Astrocyte (in vitro differentiated cells and primary cell): Measurements from ENCODE around the gene IQGAP2. TPM values are rescaled to one million over a fixed set of nuclear protein-coding genes. Genes with fewer than 3 reads are reported as not detected.

Experiments
- DNase-seq: peaks from one replicate; pipeline ENCODE4 v3.0.0-alpha.2; 2010; ENCODE audit warnings: low read depth
- FAIRE-seq: peaks from 2 replicates; lab custom pipeline; 2011; peaks lifted over from hg19 to GRCh38; lab: Jason Lieb, UNC
- H2AFZ ChIP-seq: 2 replicates; pipeline ENCODE4 v1.6.0; 2012; ENCODE audit warnings: low read depth, low read length, inconsistent platforms
- H3K27ac ChIP-seq: 2 replicates; pipeline ENCODE4 v1.5.1; 2011; ENCODE audit warnings: low read depth, low read length, inconsistent platforms
- H3K27me3 ChIP-seq: 2 replicates; pipeline ENCODE4 v1.6.0; 2011; ENCODE audit warnings: low read length, inconsistent platforms; ENCODE audit not compliant: insufficient read depth
- H3K36me3 ChIP-seq: 2 replicates; pipeline ENCODE4 v1.5.1; 2011; ENCODE audit warnings: low read length, inconsistent platforms; ENCODE audit not compliant: insufficient read depth
- H3K4me1 ChIP-seq: 2 replicates; pipeline ENCODE4 v1.5.1; 2011; ENCODE audit warnings: low read length, inconsistent platforms; ENCODE audit not compliant: insufficient read depth
- H3K4me2 ChIP-seq: 2 replicates; pipeline ENCODE4 v1.6.0; 2012; ENCODE audit warnings: low read length, inconsistent platforms
- H3K4me3 ChIP-seq: 2 replicates; pipeline ENCODE4 v1.5.1; 2011; ENCODE audit warnings: low read depth, mild to moderate bottlenecking, low read length, inconsistent platforms; ENCODE audit not compliant: insufficient read depth
- H3K79me2 ChIP-seq: 2 replicates; pipeline ENCODE4 v1.6.0; 2012; ENCODE audit warnings: mild to moderate bottlenecking, low read length, inconsistent platforms; ENCODE audit not compliant: insufficient read depth
- H3K9ac ChIP-seq: 2 replicates; pipeline ENCODE4 v1.6.0; 2012; ENCODE audit warnings: mild to moderate bottlenecking, low read length, inconsistent platforms
- H3K9me3 ChIP-seq: 2 replicates; pipeline ENCODE4 v1.5.1; 2012; ENCODE audit warnings: low read depth, mild to moderate bottlenecking, low read length, inconsistent platforms; ENCODE audit not compliant: insufficient read depth
- H4K20me1 ChIP-seq: 2 replicates; pipeline ENCODE4 v1.6.0; 2012; ENCODE audit warnings: low read length, inconsistent platforms; ENCODE audit not compliant: insufficient read depth
- H3K27ac Mint-ChIP-seq: one replicate; pipeline ENCODE4 v1.8.0; 2021; ENCODE audit warnings: mild to moderate bottlenecking, mixed read lengths; ENCODE audit not compliant: unreplicated experiment
- H3K27me3 Mint-ChIP-seq: one replicate; pipeline ENCODE4 v1.8.0; 2021; ENCODE audit warnings: low read depth, mixed read lengths; ENCODE audit not compliant: unreplicated experiment
- H3K36me3 Mint-ChIP-seq: one replicate; pipeline ENCODE4 v1.8.0; 2021; ENCODE audit warnings: low read depth, mixed read lengths; ENCODE audit not compliant: unreplicated experiment
- H3K4me1 Mint-ChIP-seq: one replicate; pipeline ENCODE4 v1.8.0; 2021; ENCODE audit warnings: low read depth, mixed read lengths; ENCODE audit not compliant: unreplicated experiment
- H3K4me3 Mint-ChIP-seq: one replicate; pipeline ENCODE4 v1.8.0; 2021; ENCODE audit warnings: mild to moderate bottlenecking, moderate library complexity, mixed read lengths; ENCODE audit not compliant: unreplicated experiment
- H3K9me3 Mint-ChIP-seq: one replicate; pipeline ENCODE4 v1.8.0; 2021; ENCODE audit warnings: mild to moderate bottlenecking, mixed read lengths; ENCODE audit not compliant: unreplicated experiment
- CTCF ChIP-seq: IDR thresholded peaks from 2 replicates; pipeline ENCODE4 v1.5.1; 2011; ENCODE audit warnings: low read depth, mild to moderate bottlenecking, inconsistent platforms, low read length, moderate library complexity; ENCODE audit not compliant: insufficient read depth
- EZH2 ChIP-seq: IDR thresholded peaks from 2 replicates; pipeline ENCODE4 v1.6.1; 2012; ENCODE audit warnings: mild to moderate bottlenecking, low read length, inconsistent platforms; ENCODE audit not compliant: insufficient read depth
- total RNA-seq: library from RNA; stranded (reverse); gene quantifications from 2 replicates; pipeline ENCODE4 v1.2.1, GENCODE V29; 2021

IQGAP2 gene
- total RNA-seq, 1 donor from 2014 or later = 2.9 TPM

- H3K79me2 ChIP-seq = no peaks in the 10 kb centered on the region
- Mint-ChIP-seq H3K4me3 (no peak overlapping the region), H3K9me3 (peaks cover 3% of the 10 kb centered on the region), H3K27me3 (peaks cover 30% of the 10 kb centered on the region), H3K27ac (no peak overlapping the region), H3K4me1 (no peaks in the 10 kb centered on the region), H3K36me3 (no peaks in the 10 kb centered on the region)
- no peak overlapping the region for H3K4me3 ChIP-seq
- no peak overlapping the region for H3K4me2 ChIP-seq
- H2AFZ ChIP-seq = no peak overlapping the region
- DNase-seq = no peak
- no peaks in the 10 kb centered on the region for H3K9me3 ChIP-seq
- no peaks in the 10 kb centered on the region for H4K20me1 ChIP-seq
- no peak overlapping the region for H3K27ac ChIP-seq
- H3K4me1 ChIP-seq = peaks cover 2% of the 10 kb centered on the region
- H3K36me3 ChIP-seq = no peaks in the 10 kb centered on the region
- TF ChIP-seq EZH2 (no peak), CTCF (no peak)
- no peak overlapping the region for H3K9ac ChIP-seq
- H3K27me3 ChIP-seq = peaks cover 25% of the 10 kb centered on the region
- FAIRE-seq = no peak
These were observed 3.6 kb downstream of the IQGAP2 start for GRCh38 chr5:76406673-76407072.

GRCh38 chr5:76408104-76408654 is 5.1 kb downstream of the IQGAP2 start:
- Histone ChIP-seq H3K27me3 (peaks cover 18% of the 10 kb centered on the region), H3K4me1 (no peaks in the 10 kb centered on the region), H3K79me2 (no peaks in the 10 kb centered on the region), H3K4me3 (no peak overlapping the region), H3K36me3 (no peaks in the 10 kb centered on the region), H3K27ac (no peak overlapping the region), H2AFZ (no peak overlapping the region), H3K4me2 (no peak overlapping the region), H4K20me1 (no peaks in the 10 kb centered on the region), H3K9ac (no peak overlapping the region), H3K9me3 (no peaks in the 10 kb centered on the region)
- no peak for TF ChIP-seq EZH2
- TF ChIP-seq CTCF = no peak
- H3K27ac Mint-ChIP-seq = no peak overlapping the region
- FAIRE-seq (no peak), DNase-seq (no peak)
- H3K4me3 Mint-ChIP-seq = no peak overlapping the region
- H3K9me3 Mint-ChIP-seq = peaks cover 3% of the 10 kb centered on the region
- no peaks in the 10 kb centered on the region for H3K36me3 Mint-ChIP-seq
- peaks cover 30% of the 10 kb centered on the region for H3K27me3 Mint-ChIP-seq
- H3K4me1 Mint-ChIP-seq = no peaks in the 10 kb centered on the region

- no peak for TF ChIP-seq EZH2
- no peak for TF ChIP-seq CTCF
- Histone ChIP-seq H3K4me3 (no peak overlapping the region), H4K20me1 (no peaks in the 10 kb centered on the region), H3K79me2 (no peaks in the 10 kb centered on the region), H3K9ac (no peak overlapping the region), H3K4me2 (no peak overlapping the region), H3K27me3 (no peaks in the 10 kb centered on the region), H2AFZ (no peak overlapping the region), H3K4me1 (no peaks in the 10 kb centered on the region), H3K27ac (no peak overlapping the region), H3K36me3 (no peaks in the 10 kb centered on the region), H3K9me3 (no peaks in the 10 kb centered on the region)
- no peak overlapping the region for H3K27ac Mint-ChIP-seq
- H3K4me3 Mint-ChIP-seq = no peak overlapping the region
- peaks cover 3% of the 10 kb centered on the region for H3K27me3 Mint-ChIP-seq
- no peaks in the 10 kb centered on the region for H3K36me3 Mint-ChIP-seq
- H3K4me1 Mint-ChIP-seq = no peaks in the 10 kb centered on the region
- peaks cover 4% of the 10 kb centered on the region for H3K9me3 Mint-ChIP-seq
- FAIRE-seq = no peak
- DNase-seq = no peak
These were observed 9.4 kb downstream of the IQGAP2 start for GRCh38 chr5:76412511-76412910.
